Left cardiac atrium (tissue), 4 donors: ENCODE results near the gene EPHA5. TPM values are rescaled to one million over a fixed set of nuclear protein-coding genes. Genes with fewer than 3 reads are reported as not detected.
"Not testable (repeated sequence)": the region's sequence is repeated elsewhere in the genome, so short reads cannot be mapped to it uniquely, and the experiment has no call there.

Experiments used
- ATAC-seq, 2 donors: fragments of 200-7000 bp; cut with Tn5 transposase; one replicate each; pipeline ENCODE4 v1.9.1; 2020; ENCODE audit warnings: mild to moderate bottlenecking in 2 of 2, moderate library complexity in 2 of 2
- DNase-seq: peaks from one replicate; pipeline ENCODE4 v3.0.0-alpha.2; 2020
- intact Hi-C, 2 donors: fragments of 100-400 bp; cut with DNase I; formaldehyde crosslinking; loops; one replicate each; pipeline versions ENCODE4 v1.14.1 to v1.15.1; 2022 to 2023
- total RNA-seq, 2 donors: library from RNA; stranded (reverse); fragmentation: NEBNext Ultra II Directional; extraction: Animal tissue kit (Norgen Biotek cat#: 25700); gene quantifications; one replicate each; pipeline ENCODE4 v1.2.1, GENCODE V29; 2021
- donor health status: DM: no; HTN: yes; CAD: no.
- donor health status: DM: no; HTN: yes; CAD: no; lungs with severe emphysema.
- donor health status: DM: yes; HTN: yes; CAD: no.
- donor health status: Dilated cardiomyopathy.

Gene EPHA5
- total RNA-seq, 2 donors from 2014 or later = 5.1 to 8.0 TPM

- intact Hi-C loops, ATAC-seq, DNase-seq: not testable (repeated sequence)
These were observed 361.7 kb downstream of the EPHA5 start for GRCh38 chr4:65308626-65309025.

- ATAC-seq = no peak
- intact Hi-C loops = no loop called here
- no peak for DNase-seq
These were observed 368.1 kb downstream of the EPHA5 start for GRCh38 chr4:65302145-65302544.

GRCh38 chr4:65296246-65296645 lies 374.0 kb downstream of the EPHA5 start:
- intact Hi-C loops = no loop called here
- ATAC-seq (no peak), DNase-seq (no peak)

GRCh38 chr4:65287071-65287470 lies 383.2 kb downstream of the EPHA5 start:
- ATAC-seq (no peak), DNase-seq (no peak)
- intact Hi-C loops = no loop called here
